H9 (cell line): Measurements from ENCODE around the gene DUSP7. TPM values are rescaled to one million over a fixed set of nuclear protein-coding genes. Genes with fewer than 3 reads are reported as not detected.

Experiments
- DNase-seq: peaks from one replicate; pipeline ENCODE4 v3.0.0-alpha.2; 2017
- H2AFZ ChIP-seq: one replicate; pipeline ENCODE4 v1.6.1; 2013; ENCODE audit warnings: mild to moderate bottlenecking, low read length, control low read depth, moderate library complexity
- H2AK5ac ChIP-seq: 2 replicates; pipeline ENCODE4 v1.6.1; 2013; ENCODE audit warnings: low read length, control low read depth, mixed read lengths; ENCODE audit not compliant: insufficient read length
- H2BK120ac ChIP-seq: one replicate; pipeline ENCODE4 v1.6.1; 2013; ENCODE audit warnings: low read depth, mild to moderate bottlenecking, low read length, control low read depth, inconsistent platforms; ENCODE audit not compliant: poor library complexity, severe bottlenecking
- H2BK12ac ChIP-seq: 2 replicates; pipeline ENCODE4 v1.6.1; 2013; ENCODE audit warnings: low read length, control low read depth, mixed read lengths, low read depth; ENCODE audit not compliant: insufficient read length
- H2BK15ac ChIP-seq: 2 replicates; pipeline ENCODE4 v1.6.1; 2013; ENCODE audit warnings: low read depth, low read length, control low read depth
- H2BK20ac ChIP-seq: one replicate; pipeline ENCODE4 v1.6.1; 2013; ENCODE audit warnings: low read depth, mild to moderate bottlenecking, low read length, control low read depth, inconsistent platforms; ENCODE audit not compliant: poor library complexity, severe bottlenecking
- H2BK5ac ChIP-seq: 2 replicates; pipeline ENCODE4 v1.6.1; 2013; ENCODE audit warnings: low read length, control low read depth, mixed read lengths; ENCODE audit not compliant: insufficient read length
- H3K14ac ChIP-seq: 2 replicates; pipeline ENCODE4 v1.6.1; 2013; ENCODE audit warnings: low read length, control low read depth; ENCODE audit not compliant: insufficient read depth
- H3K18ac ChIP-seq: 2 replicates; pipeline ENCODE4 v1.6.1; 2013; ENCODE audit warnings: low read depth, mild to moderate bottlenecking, mixed read lengths, low read length, control low read depth; ENCODE audit not compliant: insufficient read length
- H3K23ac ChIP-seq: 2 replicates; pipeline ENCODE4 v1.6.1; 2013; ENCODE audit warnings: low read length, control low read depth, mixed read lengths, low read depth; ENCODE audit not compliant: insufficient read length
- H3K23me2 ChIP-seq: 2 replicates; pipeline ENCODE4 v1.6.1; 2013; ENCODE audit warnings: low read depth, mild to moderate bottlenecking, mixed read lengths, low read length, control low read depth; ENCODE audit not compliant: insufficient read length, poor library complexity, severe bottlenecking
- H3K27ac ChIP-seq: 2 replicates; pipeline ENCODE4 v1.5.1; 2013; ENCODE audit warnings: low read length, control low read depth, mixed read lengths, low read depth; ENCODE audit not compliant: insufficient read length
- H3K27me3 ChIP-seq: 2 replicates; pipeline ENCODE4 v1.6.1; 2013; ENCODE audit warnings: low read length, control low read depth, inconsistent platforms; ENCODE audit not compliant: insufficient read depth
- H3K4ac ChIP-seq: 2 replicates; pipeline ENCODE4 v1.6.1; 2013; ENCODE audit warnings: low read depth, mild to moderate bottlenecking, control low read depth, inconsistent platforms, low read length, moderate library complexity
- H3K4me1 ChIP-seq: 2 replicates; pipeline ENCODE4 v1.6.1; 2013; ENCODE audit warnings: low read length, control low read depth, inconsistent platforms; ENCODE audit not compliant: insufficient read depth
- H3K4me2 ChIP-seq: 2 replicates; pipeline ENCODE4 v1.6.1; 2013; ENCODE audit warnings: low read length, control low read depth, mixed read lengths; ENCODE audit not compliant: insufficient read length, insufficient read depth
- H3K56ac ChIP-seq: 2 replicates; pipeline ENCODE4 v1.6.1; 2013; ENCODE audit warnings: low read depth, mild to moderate bottlenecking, mixed read lengths, low read length, control low read depth; ENCODE audit not compliant: insufficient read length
- H3K79me1 ChIP-seq: 2 replicates; pipeline ENCODE4 v1.6.1; 2013; ENCODE audit warnings: low read depth, mild to moderate bottlenecking, moderate library complexity, low read length, control low read depth, inconsistent platforms; ENCODE audit not compliant: insufficient read depth, poor library complexity, severe bottlenecking
- H3K79me2 ChIP-seq: 2 replicates; pipeline ENCODE4 v1.6.1; 2013; ENCODE audit warnings: low read length, control low read depth, inconsistent platforms; ENCODE audit not compliant: insufficient read depth
- H3K9ac ChIP-seq: 2 replicates; pipeline ENCODE4 v1.6.1; 2013; ENCODE audit warnings: low read length, control low read depth, mixed read lengths; ENCODE audit not compliant: insufficient read length; ENCODE audit errors: extremely low read depth
- H3K9me3 ChIP-seq: one replicate; pipeline ENCODE4 v1.6.1; 2013; ENCODE audit warnings: low read depth, low read length, inconsistent platforms; ENCODE audit not compliant: control insufficient read depth
- H3T11ph ChIP-seq: one replicate; pipeline ENCODE4 v1.6.1; 2013; ENCODE audit warnings: mild to moderate bottlenecking, low read length, control low read depth, inconsistent platforms
- H4K20me1 ChIP-seq: one replicate; pipeline ENCODE4 v1.6.1; 2013; ENCODE audit not compliant: control insufficient read depth, insufficient read length, insufficient read depth
- H4K5ac ChIP-seq: 2 replicates; pipeline ENCODE4 v1.6.1; 2013; ENCODE audit warnings: low read depth, mild to moderate bottlenecking, mixed read lengths, low read length, control low read depth; ENCODE audit not compliant: insufficient read length
- H4K8ac ChIP-seq: replicated peaks from 2 replicates; pipeline ENCODE4 v1.6.1; 2013; ENCODE audit warnings: low read length, control low read depth, mixed read lengths, low read depth; ENCODE audit not compliant: insufficient read length
- H4K91ac ChIP-seq: 2 replicates; pipeline ENCODE4 v1.6.1; 2013; ENCODE audit warnings: low read depth, mild to moderate bottlenecking, moderate library complexity, mixed read lengths, low read length, control low read depth; ENCODE audit not compliant: insufficient read length
- H3K27ac Mint-ChIP-seq, 3 experiments: 2 replicates in 2 of 3; 3 replicates in 1 of 3; pipeline ENCODE4 v1.8.0; 2020 to 2021; ENCODE audit warnings: mixed read lengths in 3 of 3, mild to moderate bottlenecking in 1 of 3, moderate library complexity in 1 of 3
- H3K27me3 Mint-ChIP-seq: 2 replicates; pipeline ENCODE4 v1.8.0; 2021; ENCODE audit warnings: low read depth, mild to moderate bottlenecking, moderate library complexity, mixed read lengths
- H3K36me3 Mint-ChIP-seq, 3 experiments: 2 replicates in 2 of 3; 3 replicates in 1 of 3; pipeline ENCODE4 v1.8.0; 2020 to 2021; ENCODE audit warnings: low read depth in 3 of 3, mixed read lengths in 3 of 3; ENCODE audit not compliant: insufficient read depth in 1 of 3
- H3K4me1 Mint-ChIP-seq, 2 experiments: 2 replicates each; pipeline ENCODE4 v1.8.0; 2020; ENCODE audit warnings: mixed read lengths in 2 of 2
- H3K4me3 Mint-ChIP-seq, 2 experiments: 2 replicates in 1 of 2; 3 replicates in 1 of 2; pipeline ENCODE4 v1.8.0; 2020 to 2021; ENCODE audit warnings: mild to moderate bottlenecking in 2 of 2, mixed read lengths in 2 of 2, moderate library complexity in 1 of 2
- H3K9me3 Mint-ChIP-seq, 2 experiments: 2 replicates in 1 of 2; 3 replicates in 1 of 2; pipeline ENCODE4 v1.8.0; 2020; ENCODE audit warnings: mild to moderate bottlenecking in 2 of 2, mixed read lengths in 2 of 2, moderate library complexity in 1 of 2
- CTCF ChIP-seq: fragments of 200-600 bp; sonication (generic); conservative IDR thresholded peaks from 3 replicates; pipeline ENCODE4 v1.8.0; 2021; ENCODE audit warnings: antibody characterized with exemption, mild to moderate bottlenecking
- WGBS: extraction: QIAGEN DNeasy Blood & Tissue Kit; methylation state at CpG from one replicate; pipeline ENCODE4 v1.1.7; 2013; ENCODE audit warnings: missing lambda C conversion rate, low lambda C conversion rate, mixed read lengths; ENCODE audit not compliant: insufficient read length; ENCODE audit errors: extremely low coverage; 5-methylcytosine and 5-hydroxymethylcytosine counted together
- total RNA-seq: library from RNA; stranded (reverse); gene quantifications from 2 replicates; pipeline ENCODE4 v1.2.1, GENCODE V29; 2021

Gene DUSP7
- total RNA-seq, 1 experiment from 2014 or later = 24.0 TPM

DNA sequence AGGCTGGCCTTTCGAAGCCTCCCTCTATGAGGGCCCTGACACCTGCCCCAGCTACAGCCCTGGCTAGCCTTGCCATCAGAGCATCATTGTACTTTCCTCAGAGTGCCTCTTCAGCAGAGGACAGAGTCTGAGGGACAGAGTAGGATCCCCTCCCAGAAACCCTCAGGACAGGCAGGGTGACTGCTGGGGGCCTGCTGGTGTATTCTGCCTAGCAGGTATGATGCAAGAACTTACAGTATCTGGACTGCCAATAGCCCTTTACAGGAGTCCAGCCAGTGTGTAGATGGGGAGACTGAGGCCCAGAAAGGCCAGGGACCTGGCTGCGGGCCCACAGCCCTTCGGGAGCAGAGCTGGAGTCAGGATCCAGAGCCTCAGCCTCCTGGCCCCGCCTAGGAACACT, 19.1 kb downstream of the DUSP7 start:
- no peak overlapping the region for H2BK20ac ChIP-seq
- TF ChIP-seq CTCF = no peak
- H4K20me1 ChIP-seq = no peaks in the 10 kb centered on the region
- no peak overlapping the region; the same call in 1 of the 2 replicates for H3K4ac ChIP-seq
- no peak overlapping the region for H3K4me2 ChIP-seq
- H3K27me3 ChIP-seq = no peaks in the 10 kb centered on the region
- H2AFZ ChIP-seq = no peak overlapping the region
- H3K4me3 Mint-ChIP-seq = no peak overlapping the region
- H3K27ac Mint-ChIP-seq = no peak overlapping the region
- H3K9ac ChIP-seq = no peak overlapping the region
- no peak overlapping the region for H3K14ac ChIP-seq
- H2AK5ac ChIP-seq = no peak overlapping the region
- WGBS = no CpG with 5 or more reads among the region's 4 CpGs
- no peak overlapping the region for H3K56ac ChIP-seq
- no peak overlapping the region for H3T11ph ChIP-seq
- peaks cover 0 to 10% of the 10 kb centered on the region in 2 experiments; a peak in 2 of 4 replicates for H3K4me1 Mint-ChIP-seq
- no peak overlapping the region for H4K5ac ChIP-seq
- DNase-seq = no peak
- H3K79me2 ChIP-seq = no peaks in the 10 kb centered on the region
- H2BK15ac ChIP-seq = no peak overlapping the region
- no peak overlapping the region for H2BK120ac ChIP-seq
- H3K36me3 Mint-ChIP-seq = no peaks in the 10 kb centered on the region
- no peak overlapping the region for H4K8ac ChIP-seq
- no peak overlapping the region for H2BK5ac ChIP-seq
- H3K9me3 ChIP-seq = no peaks in the 10 kb centered on the region
- no peak overlapping the region for H3K23ac ChIP-seq
- H3K79me1 ChIP-seq = no peaks in the 10 kb centered on the region
- H3K4me1 ChIP-seq = no peaks in the 10 kb centered on the region
- H3K9me3 Mint-ChIP-seq = no peaks in the 10 kb centered on the region
- no peaks in the 10 kb centered on the region for H3K23me2 ChIP-seq
- no peaks in the 10 kb centered on the region; the same call in 1 of the 2 replicates for H3K27me3 Mint-ChIP-seq
- no peak overlapping the region for H3K18ac ChIP-seq
- H3K27ac ChIP-seq = no peak overlapping the region
- H2BK12ac ChIP-seq = no peak overlapping the region
- no peak overlapping the region for H4K91ac ChIP-seq
